K562 (cell line): ENCODE results near the gene ACHE. TPM values are rescaled to one million over a fixed set of nuclear protein-coding genes. Genes with fewer than 3 reads are reported as not detected.
A peak's percentile ranks its signal among the peaks of the same experiment; 100 is the strongest.

ENCODE experiments used
- ARNT ChIP-seq, 2 experiments: fragments of 450-650 bp; IDR thresholded peaks; 2 replicates each; pipeline ENCODE4 v1.6.1; 2016; ENCODE audit warnings: mild to moderate bottlenecking in 1 of 2
- BDP1 ChIP-seq: IDR thresholded peaks from 3 replicates; pipeline ENCODE4 v1.6.1; 2011; ENCODE audit not compliant: insufficient read length, insufficient read depth
- ELF4 ChIP-seq: fragments of 450-650 bp; formaldehyde crosslinking; IDR thresholded peaks from 2 replicates; pipeline ENCODE4 v1.4.0; 2022; ENCODE audit warnings: missing genetic modification characterization
- FOXA3 ChIP-seq, 2 experiments: fragments of 450-650 bp in 1 of 2; sonication (generic) in 1 of 2; formaldehyde crosslinking; IDR thresholded peaks in 1 of 2; conservative IDR thresholded peaks in 1 of 2; 2 replicates each; pipeline versions ENCODE4 v1.4.0 to v1.8.0; 2020 to 2022; ENCODE audit warnings: mild to moderate bottlenecking in 2 of 2, missing genetic modification reagents in 1 of 2
- HDAC2 ChIP-seq: fragments of 450-650 bp; IDR thresholded peaks from 2 replicates; pipeline ENCODE4 v1.6.1; 2016; ENCODE audit warnings: mild to moderate bottlenecking
- HDAC8 ChIP-seq: fragments of 450-650 bp; IDR thresholded peaks from 2 replicates; pipeline ENCODE4 v1.6.1; 2016; ENCODE audit warnings: mild to moderate bottlenecking, missing genetic modification characterization, moderate library complexity, missing compliant biosample characterization
- HNRNPLL ChIP-seq: fragments of 200-400 bp; formaldehyde crosslinking; IDR thresholded peaks from 2 replicates; pipeline ENCODE4 v1.6.1; 2017; ENCODE audit warnings: low read length, low read depth, mild to moderate bottlenecking; ENCODE audit not compliant: poor library complexity, severe bottlenecking
- IFI16 ChIP-seq: fragments of 250-450 bp; sonication (Bioruptor Pico); IDR thresholded peaks from 2 replicates; pipeline ENCODE4 v2.1.2; 2022; ENCODE audit warnings: mild to moderate bottlenecking, inconsistent platforms
- KLF1 ChIP-seq: fragments of 450-650 bp; IDR thresholded peaks from 2 replicates; pipeline ENCODE4 v1.6.1; 2016; ENCODE audit warnings: missing genetic modification characterization, missing compliant biosample characterization
- MCM5 ChIP-seq: fragments of 450-650 bp; IDR thresholded peaks from 2 replicates; pipeline ENCODE4 v1.6.1; 2016; ENCODE audit warnings: low read depth
- NELFE ChIP-seq: IDR thresholded peaks from 2 replicates; pipeline ENCODE4 v1.6.1; 2011; ENCODE audit warnings: mild to moderate bottlenecking; ENCODE audit not compliant: insufficient read depth, insufficient read length
- NFE2L1 ChIP-seq: fragments of 450-650 bp; IDR thresholded peaks from 2 replicates; pipeline ENCODE4 v1.6.1; 2016; ENCODE audit warnings: missing genetic modification characterization, low read depth, mild to moderate bottlenecking, missing compliant biosample characterization, moderate library complexity, borderline replicate concordance
- NR4A1 ChIP-seq, 2 experiments: fragments of 250-450 bp in 1 of 2; fragments of 450-650 bp in 1 of 2; sonication (Bioruptor Pico) in 1 of 2; IDR thresholded peaks; 2 replicates each; pipeline versions ENCODE4 v1.4.0 to v1.6.1; 2016 to 2020; ENCODE audit warnings: mild to moderate bottlenecking in 2 of 2, missing compliant biosample characterization in 1 of 2, missing genetic modification characterization in 1 of 2, moderate library complexity in 1 of 2
- NUFIP1 ChIP-seq: fragments of 450-650 bp; IDR thresholded peaks from 2 replicates; pipeline ENCODE4 v1.6.1; 2018; ENCODE audit not compliant: partially characterized antibody
- PTBP1 ChIP-seq: fragments of 200-400 bp; formaldehyde crosslinking; IDR thresholded peaks from 2 replicates; pipeline ENCODE4 v1.6.1; 2017; ENCODE audit warnings: low read depth, low read length
- SRF ChIP-seq, 2 experiments: fragments of 250-450, 450-650 bp in 1 of 2; sonication (Bioruptor Pico) in 1 of 2; sonication (generic) in 1 of 2; formaldehyde crosslinking; IDR thresholded peaks; 2 replicates each; pipeline versions ENCODE4 v1.5.0 to v1.5.1; 2020 to 2022; ENCODE audit warnings: mild to moderate bottlenecking in 1 of 2, missing genetic modification reagents in 1 of 2
- TCF15 ChIP-seq: fragments of 250-450 bp; sonication (Bioruptor Pico); IDR thresholded peaks from 2 replicates; pipeline ENCODE4 v1.8.0; 2022; ENCODE audit warnings: moderate library complexity, mild to moderate bottlenecking, inconsistent platforms
- TGIF2 ChIP-seq: sonication (generic); formaldehyde crosslinking; IDR thresholded peaks from 2 replicates; pipeline ENCODE4 v1.8.1; 2022; ENCODE audit warnings: mild to moderate bottlenecking, missing genetic modification reagents, moderate library complexity
- TOE1 ChIP-seq, 2 experiments: fragments of 450-650 bp in 1 of 2; sonication (generic) in 1 of 2; formaldehyde crosslinking in 1 of 2; IDR thresholded peaks; 2 replicates each; pipeline versions ENCODE4 v1.7.1 to v1.8.0; 2016 to 2022; ENCODE audit warnings: borderline replicate concordance in 2 of 2, mild to moderate bottlenecking in 2 of 2, antibody characterized with exemption in 1 of 2, inconsistent platforms in 1 of 2, low read depth in 1 of 2, missing genetic modification reagents in 1 of 2, moderate library complexity in 1 of 2
- ZBTB2 ChIP-seq: fragments of 450-650 bp; IDR thresholded peaks from 2 replicates; pipeline ENCODE4 v1.6.1; 2016; ENCODE audit warnings: antibody characterized with exemption
- ZBTB9 ChIP-seq: fragments of 450-650 bp; formaldehyde crosslinking; IDR thresholded peaks from 2 replicates; pipeline ENCODE4 v1.4.0; 2020; ENCODE audit warnings: mild to moderate bottlenecking, moderate library complexity
- ZC3H8 ChIP-seq: fragments of 450-650 bp; IDR thresholded peaks from 2 replicates; pipeline ENCODE4 v1.6.1; 2017
- ZNF140 ChIP-seq: fragments of 250-450 bp; sonication (Bioruptor Pico); IDR thresholded peaks from 2 replicates; pipeline ENCODE4 v1.8.0; 2021; ENCODE audit warnings: moderate library complexity, mild to moderate bottlenecking, inconsistent platforms
- ZNF408 ChIP-seq: fragments of 250-450 bp; sonication (Bioruptor Pico); IDR thresholded peaks from 2 replicates; pipeline ENCODE4 v1.4.0; 2020; ENCODE audit warnings: low read depth, mild to moderate bottlenecking, moderate library complexity
- ZNF589 ChIP-seq: fragments of 200-800 bp; sonication (Bioruptor generic); IDR thresholded peaks from 2 replicates; pipeline ENCODE4 v1.6.1; 2016; ENCODE audit warnings: low read depth, missing genetic modification characterization, missing compliant biosample characterization
- ZNF707 ChIP-seq: fragments of 250-450 bp; sonication (Bioruptor Pico); conservative IDR thresholded peaks from 2 replicates; pipeline ENCODE4 v1.8.0; 2022; ENCODE audit warnings: inconsistent platforms, mild to moderate bottlenecking, moderate library complexity
- ZNF77 ChIP-seq: fragments of 250-450 bp; sonication (Bioruptor Pico); IDR thresholded peaks from 2 replicates; pipeline ENCODE4 v1.5.0; 2020
- polyA plus RNA-seq, 8 experiments: library from polyadenylated mRNA; depleted of rRNA in 4 of 8; stranded (reverse) in 5 of 8; unstranded in 3 of 8; fragments of >200 nt; fragmentation: Nextera tagmentation in 2 of 8; fragmentation: Illumina TruSeq in 1 of 8; extraction: Ambion mirVana in 2 of 8; extraction: Trizol in 1 of 8; gene quantifications; 2 replicates each; pipeline versions ENCODE4 v1.2.1 to v1.2.3, GENCODE V29; 2011 to 2014; ENCODE audit warnings: inconsistent platforms in 1 of 8, missing spikeins in 1 of 8
- total RNA-seq, 7 experiments: library from RNA; depleted of rRNA in 6 of 7; stranded (reverse); fragments of >200 nt in 6 of 7; fragmentation: Illumina TruSeq in 2 of 7; extraction: Trizol in 2 of 7; gene quantifications; 2 replicates each; pipeline versions ENCODE4 v1.2.1 to v1.2.3, GENCODE V29; 2011 to 2021; ENCODE audit warnings: low replicate concordance in 1 of 7

ACHE gene
- total and polyA plus RNA-seq, 9 of the 15 experiments (the other 6 are each of a cell fraction or from before 2014, with no cell fraction given) = 0.04 to 8.8 (median 1.9) TPM

GRCh38 chr7:100840470-100841100 is 55.1 kb downstream of the ACHE start (continued):
- no peak for TF ChIP-seq NR4A1 (CRISPR knock-in tag; IDR thresholded peaks at IDR 0.05)
- no peak for TF ChIP-seq NR4A1 (tag; IDR thresholded peaks at IDR 0.05)
- TF ChIP-seq NFE2L1 = no peak
- TF ChIP-seq ZNF140 (CRISPR knock-in tag) = no peak
- TF ChIP-seq TGIF2 (CRISPR knock-in tag) = no peak
- no peak for TF ChIP-seq BDP1
- no peak for TF ChIP-seq IFI16 (CRISPR knock-in tag)
- TF ChIP-seq MCM5 = 0 out of 2 replicates have a peak, but pooled peaks have one; percentile 82
- TF ChIP-seq ZBTB9 (CRISPR knock-in tag) = no peak
- peak; percentile 51 to 80; a peak in 1 of 4 replicates for TF ChIP-seq ARNT (IDR thresholded peaks at IDR 0.05)
- no peak for TF ChIP-seq FOXA3 (CRISPR knock-in tag; conservative IDR thresholded peaks at IDR 0.05 in 1 of 2, IDR thresholded peaks at IDR 0.05 in 1 of 2)
- no peak for TF ChIP-seq ZNF707 (CRISPR knock-in tag)
- TF ChIP-seq NUFIP1 = no peak
- TF ChIP-seq ZBTB2 = peak; percentile 81
- peak; percentile 57 for TF ChIP-seq HDAC2
- no peak for TF ChIP-seq HDAC8 (tag)
- no peak for TF ChIP-seq KLF1 (tag)
- no peak for TF ChIP-seq ZNF77
- no peak for TF ChIP-seq ZNF589
- no peak for TF ChIP-seq TCF15 (CRISPR knock-in tag)
- TF ChIP-seq HNRNPLL = no peak
- no peak for TF ChIP-seq ZNF408
- peak; percentile 90 for TF ChIP-seq ELF4 (CRISPR knock-in tag)
- TF ChIP-seq NELFE = no peak
- peak; percentile 43; the same call in 1 of the 2 replicates for TF ChIP-seq TOE1 (IDR thresholded peaks at IDR 0.05; ENCODE audit: borderline replicate concordance)
- TF ChIP-seq TOE1 (CRISPR knock-in tag; IDR thresholded peaks at IDR 0.05; ENCODE audit: borderline replicate concordance, low read depth) = no peak
- TF ChIP-seq ZC3H8 = 0 out of 2 replicates have a peak, but pooled peaks have one; percentile 78
- TF ChIP-seq SRF (CRISPR knock-in tag; IDR thresholded peaks at IDR 0.05) = no peak
- TF ChIP-seq PTBP1 = no peak
